ENCODE data around the gene MYO7A.
A peak's percentile ranks its signal among the peaks of the same experiment; 100 is the strongest.

GRCh38 chr11:77191823-77192495 is 63.9 kb downstream of the MYO7A start:
- TF ChIP-seq CTCF (IDR thresholded peaks at IDR 0.05): peak; percentile 33 to 51 (median 37)
- no peak for TF ChIP-seq POLR2A (IDR thresholded peaks at IDR 0.05)

Data from ovary (tissue), 3 donors.